Parathyroid adenoma (tissue), 2 donors: Measurements from ENCODE around the gene AHSP.

Experiments
- H2AFZ ChIP-seq: fragments of 300-600 bp; sonication (generic); one replicate; pipeline ENCODE4 v1.7.0; 2017; ENCODE audit warnings: antibody characterized with exemption, mild to moderate bottlenecking
- H3K27ac ChIP-seq: fragments of 300-600 bp; sonication (generic); one replicate; pipeline ENCODE4 v1.7.0; 2017
- H3K27me3 ChIP-seq: fragments of 300-600 bp; sonication (generic); one replicate; pipeline ENCODE4 v1.7.0; 2017; ENCODE audit warnings: low read length; ENCODE audit not compliant: control insufficient read depth, insufficient read depth
- H3K36me3 ChIP-seq: fragments of 300-600 bp; sonication (generic); one replicate; pipeline ENCODE4 v1.7.0; 2017; ENCODE audit warnings: low read length; ENCODE audit not compliant: control insufficient read depth, insufficient read depth
- H3K4me1 ChIP-seq: fragments of 300-600 bp; sonication (generic); one replicate; pipeline ENCODE4 v1.7.0; 2017; ENCODE audit warnings: control low read depth
- H3K4me2 ChIP-seq: fragments of 300-600 bp; sonication (generic); one replicate; pipeline ENCODE4 v1.7.0; 2017; ENCODE audit warnings: low read length
- H3K4me3 ChIP-seq: fragments of 300-600 bp; sonication (generic); one replicate; pipeline ENCODE4 v1.7.0; 2017; ENCODE audit warnings: low read depth, low read length
- H3K79me2 ChIP-seq: fragments of 300-600 bp; sonication (generic); one replicate; pipeline ENCODE4 v1.7.0; 2017; ENCODE audit warnings: control low read depth
- H3K9ac ChIP-seq: fragments of 300-600 bp; sonication (generic); one replicate; pipeline ENCODE4 v1.7.0; 2017; ENCODE audit warnings: mild to moderate bottlenecking
- H3K9me3 ChIP-seq: fragments of 300-600 bp; sonication (generic); one replicate; pipeline ENCODE4 v1.7.0; 2017; ENCODE audit warnings: low read length; ENCODE audit not compliant: control insufficient read depth
- TF ChIP-seq, protein P1 (sequence below): fragments of 300-600 bp; sonication (generic); IDR thresholded peaks from one replicate; pipeline ENCODE4 v1.7.0; 2017; ENCODE audit warnings: antibody characterized with exemption, mild to moderate bottlenecking
- donor health status: primary hyperparathyroidism.

Gene AHSP

DNA sequence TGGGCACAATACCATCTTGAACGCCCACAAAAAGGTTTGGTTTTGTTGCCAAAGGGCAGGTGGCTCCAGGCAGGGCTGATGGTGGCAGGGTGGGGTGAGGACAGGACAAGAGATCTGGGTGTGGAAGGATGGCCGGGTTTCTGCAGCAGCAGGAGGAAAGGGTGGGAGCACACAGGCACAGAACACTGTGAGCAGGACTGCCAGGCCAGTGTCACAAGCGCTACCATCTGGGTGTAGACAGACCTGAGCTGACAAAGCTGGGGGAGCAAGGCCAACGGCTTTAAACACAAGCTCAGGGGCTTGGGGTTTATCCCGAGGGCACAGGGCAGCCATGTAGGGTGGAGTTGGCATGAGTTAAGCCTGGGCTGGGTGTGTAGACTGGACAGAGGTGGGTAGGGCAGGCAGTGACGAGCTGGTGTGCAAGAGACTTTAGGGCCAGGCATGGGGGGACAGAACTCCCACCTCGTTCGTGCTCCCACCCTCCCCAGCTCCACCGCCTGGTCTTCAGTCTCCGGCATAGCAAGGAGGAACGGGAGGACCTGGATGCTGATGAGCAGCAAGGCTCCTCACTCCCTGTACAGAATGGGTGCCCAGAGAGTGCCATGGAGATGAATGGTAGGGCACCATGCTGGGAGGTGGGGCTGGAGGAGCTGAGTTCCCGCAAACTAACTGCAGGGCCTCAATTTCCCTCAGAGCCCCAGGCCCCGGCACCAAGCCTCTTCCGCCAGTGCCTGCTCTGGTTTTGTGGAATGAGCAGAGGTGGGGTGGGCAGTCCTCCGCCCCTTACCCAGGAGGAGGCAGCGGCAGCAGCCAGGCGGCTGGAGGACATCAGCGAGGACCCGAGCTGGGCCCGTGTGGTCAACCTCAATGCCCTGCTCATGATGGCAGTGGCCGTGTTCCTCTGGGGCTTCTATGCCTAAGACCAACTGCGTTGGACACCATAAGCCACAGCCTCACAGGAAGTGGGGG is 37.8 kb upstream of the AHSP start:
- Histone ChIP-seq H3K27ac (no peak overlapping the region), H3K9me3 (no peaks in the 10 kb centered on the region), H3K9ac (no peak overlapping the region), H2AFZ (no peak overlapping the region), H3K4me3 (no peak overlapping the region), H3K79me2 (no peaks in the 10 kb centered on the region), H3K36me3 (no peaks in the 10 kb centered on the region), H3K4me2 (no peak overlapping the region), H3K4me1 (peaks cover 4% of the 10 kb centered on the region), H3K27me3 (no peaks in the 10 kb centered on the region)
- TF ChIP-seq, protein P1, sequence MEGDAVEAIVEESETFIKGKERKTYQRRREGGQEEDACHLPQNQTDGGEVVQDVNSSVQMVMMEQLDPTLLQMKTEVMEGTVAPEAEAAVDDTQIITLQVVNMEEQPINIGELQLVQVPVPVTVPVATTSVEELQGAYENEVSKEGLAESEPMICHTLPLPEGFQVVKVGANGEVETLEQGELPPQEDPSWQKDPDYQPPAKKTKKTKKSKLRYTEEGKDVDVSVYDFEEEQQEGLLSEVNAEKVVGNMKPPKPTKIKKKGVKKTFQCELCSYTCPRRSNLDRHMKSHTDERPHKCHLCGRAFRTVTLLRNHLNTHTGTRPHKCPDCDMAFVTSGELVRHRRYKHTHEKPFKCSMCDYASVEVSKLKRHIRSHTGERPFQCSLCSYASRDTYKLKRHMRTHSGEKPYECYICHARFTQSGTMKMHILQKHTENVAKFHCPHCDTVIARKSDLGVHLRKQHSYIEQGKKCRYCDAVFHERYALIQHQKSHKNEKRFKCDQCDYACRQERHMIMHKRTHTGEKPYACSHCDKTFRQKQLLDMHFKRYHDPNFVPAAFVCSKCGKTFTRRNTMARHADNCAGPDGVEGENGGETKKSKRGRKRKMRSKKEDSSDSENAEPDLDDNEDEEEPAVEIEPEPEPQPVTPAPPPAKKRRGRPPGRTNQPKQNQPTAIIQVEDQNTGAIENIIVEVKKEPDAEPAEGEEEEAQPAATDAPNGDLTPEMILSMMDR, result no peak

DNA sequence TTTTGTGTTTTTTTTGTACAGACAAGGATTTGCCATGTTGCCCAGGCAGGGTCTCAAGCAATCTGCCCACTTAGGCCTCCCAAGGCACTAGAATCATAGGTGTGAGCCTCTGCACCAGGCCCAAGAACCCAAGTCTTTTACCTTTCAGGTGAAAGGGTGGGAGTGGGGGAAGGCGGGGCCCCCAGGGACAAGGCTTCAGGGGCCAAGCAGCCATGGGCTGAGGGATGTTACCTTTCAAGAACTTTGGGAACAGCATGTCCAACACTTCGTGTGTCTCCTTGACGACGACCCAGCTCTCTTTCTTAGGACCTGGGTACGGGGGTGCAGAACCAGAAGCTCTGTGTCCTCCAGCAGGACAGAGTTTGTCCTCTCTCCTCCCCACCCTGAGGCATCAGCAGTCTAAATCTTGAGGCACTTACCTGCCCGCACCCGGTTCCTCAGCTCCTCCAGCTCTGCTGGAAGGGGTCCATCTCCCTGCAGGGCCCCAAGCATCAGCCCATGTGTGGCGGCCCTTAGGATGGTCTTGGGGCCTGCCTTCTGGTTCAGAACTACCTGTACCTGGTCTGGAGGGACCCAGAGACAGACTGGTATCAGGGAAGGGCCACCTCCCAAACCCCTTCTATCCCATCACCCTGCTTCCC is 35.8 kb upstream of the AHSP start:
- no peak overlapping the region for H3K4me2 ChIP-seq
- no peak overlapping the region for H3K9ac ChIP-seq
- no peaks in the 10 kb centered on the region for H3K27me3 ChIP-seq
- peaks cover 4% of the 10 kb centered on the region for H3K4me1 ChIP-seq
- no peaks in the 10 kb centered on the region for H3K36me3 ChIP-seq
- H3K9me3 ChIP-seq, result no peaks in the 10 kb centered on the region
- no peak overlapping the region for H2AFZ ChIP-seq
- TF ChIP-seq, protein P1, result no peak
- no peak overlapping the region for H3K4me3 ChIP-seq
- H3K27ac ChIP-seq, result no peak overlapping the region
- H3K79me2 ChIP-seq, result peaks cover 3% of the 10 kb centered on the region

DNA sequence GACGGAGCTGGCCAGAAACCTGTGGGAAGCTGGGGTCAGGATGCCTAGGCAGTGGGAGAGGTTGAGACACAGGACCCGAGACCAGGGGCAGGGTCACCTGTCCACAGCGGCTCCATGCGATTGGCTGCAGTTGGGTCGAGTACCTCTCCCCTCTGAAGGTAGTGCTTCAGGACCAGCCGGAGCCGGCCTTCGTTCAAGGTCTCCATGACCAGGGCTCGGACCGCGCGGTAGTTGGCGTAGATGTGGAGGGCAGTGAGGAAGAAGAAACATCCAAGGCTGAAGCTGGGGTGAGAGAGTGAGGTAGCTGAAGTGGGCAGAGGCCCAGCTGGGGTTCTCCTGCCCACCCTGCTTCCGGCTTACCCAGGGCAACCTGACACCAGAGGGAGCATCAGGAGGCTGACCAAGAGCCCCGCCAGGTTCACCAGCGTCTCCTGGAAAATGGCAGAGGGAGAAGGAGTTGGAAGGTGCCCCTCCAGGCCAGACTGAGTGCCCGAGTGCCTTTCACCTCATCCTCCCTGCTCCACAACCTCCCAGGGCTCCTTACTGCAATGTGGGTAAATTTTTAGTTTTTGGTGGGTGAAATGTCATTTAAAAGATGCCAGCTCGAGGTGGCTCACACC is 34.1 kb upstream of the AHSP start:
- Histone ChIP-seq H3K27ac (no peak overlapping the region), H3K79me2 (peaks cover 13% of the 10 kb centered on the region), H3K4me3 (no peak overlapping the region), H3K9ac (no peak overlapping the region), H3K4me1 (no peaks in the 10 kb centered on the region), H3K4me2 (no peak overlapping the region), H2AFZ (no peak overlapping the region), H3K36me3 (no peaks in the 10 kb centered on the region), H3K9me3 (no peaks in the 10 kb centered on the region), H3K27me3 (no peaks in the 10 kb centered on the region)
- TF ChIP-seq, protein P1, result no peak

DNA sequence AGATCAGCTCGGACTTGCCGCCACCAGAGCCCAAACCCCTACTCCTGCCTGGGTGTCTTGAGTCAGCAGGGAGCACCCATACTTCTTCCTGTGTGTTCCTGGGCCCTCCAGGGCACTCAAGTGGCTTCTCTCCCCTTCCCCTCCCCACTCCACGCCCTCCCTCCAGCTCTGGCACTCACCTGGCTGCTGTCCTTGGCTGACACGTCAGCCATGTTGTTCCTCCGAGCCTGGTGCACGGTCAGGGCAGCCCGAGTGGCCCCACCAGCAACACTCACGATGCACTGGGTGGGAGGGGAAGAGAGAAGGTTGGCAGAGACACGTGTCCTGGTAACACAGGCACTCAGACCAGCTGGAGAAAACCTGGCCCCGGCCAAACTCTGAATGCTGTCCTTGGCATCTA is 31.0 kb upstream of the AHSP start:
- Histone ChIP-seq H3K4me1 (no peaks in the 10 kb centered on the region), H3K36me3 (no peaks in the 10 kb centered on the region), H3K27me3 (no peaks in the 10 kb centered on the region), H3K4me2 (no peak overlapping the region), H3K4me3 (no peak overlapping the region), H3K79me2 (peaks cover 31% of the 10 kb centered on the region), H3K9me3 (no peaks in the 10 kb centered on the region), H3K27ac (no peak overlapping the region), H3K9ac (no peak overlapping the region), H2AFZ (no peak overlapping the region)
- TF ChIP-seq, protein P1, result no peak
